SK-N-MC (cell line): ENCODE data around the gene CAPN11.

Experiments
- EZH2 ChIP-seq: fragments of 200-600 bp; sonication (generic); IDR thresholded peaks from one replicate; pipeline ENCODE4 v1.6.1; 2017; ENCODE audit warnings: antibody characterized with exemption
- POLR2AphosphoS5 ChIP-seq: IDR thresholded peaks from 2 replicates; pipeline ENCODE4 v1.6.1; 2012; ENCODE audit warnings: mild to moderate bottlenecking, low read depth, low read length, borderline replicate concordance

GRCh38 chr6:44129841-44130322 lies 28.7 kb upstream of the CAPN11 start:
- TF ChIP-seq EZH2 (no peak), POLR2AphosphoS5 (no peak)
